Measurements from ENCODE around the gene PI4K2B. TPM values are rescaled to one million over a fixed set of nuclear protein-coding genes. Genes with fewer than 3 reads are reported as not detected.

Gene PI4K2B
- total and polyA plus RNA-seq, 2 donors from 2014 or later: 7.1 to 11.8 TPM

DNA sequence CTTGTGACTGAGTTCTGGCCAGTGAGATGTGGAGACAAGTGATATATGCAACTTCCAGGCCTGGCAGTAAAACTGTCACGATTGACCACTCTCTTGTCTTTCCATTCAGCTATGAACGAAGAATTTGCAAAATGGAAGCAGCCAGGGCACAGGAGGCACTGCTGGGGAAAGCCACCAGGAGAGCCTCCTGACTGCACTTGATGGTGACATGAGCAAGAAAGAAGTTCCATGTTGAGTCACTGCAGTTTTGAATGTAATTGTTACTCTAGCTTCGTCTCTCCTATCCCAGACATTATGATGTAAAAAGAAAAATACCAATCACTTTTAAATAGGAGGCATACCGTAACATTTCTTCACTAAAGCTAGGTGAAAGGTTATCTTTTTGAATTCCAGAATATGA lies 46.4 kb downstream of the PI4K2B start:
- no peak overlapping the region for H3K9ac ChIP-seq (ENCODE audit: low read length in 3 of 3)
- no peak overlapping the region for H3K4me3 ChIP-seq (ENCODE audit: low read length in 3 of 3)
- FAIRE-seq (no peak), DNase-seq (no peak)
- TF ChIP-seq, protein P1, sequence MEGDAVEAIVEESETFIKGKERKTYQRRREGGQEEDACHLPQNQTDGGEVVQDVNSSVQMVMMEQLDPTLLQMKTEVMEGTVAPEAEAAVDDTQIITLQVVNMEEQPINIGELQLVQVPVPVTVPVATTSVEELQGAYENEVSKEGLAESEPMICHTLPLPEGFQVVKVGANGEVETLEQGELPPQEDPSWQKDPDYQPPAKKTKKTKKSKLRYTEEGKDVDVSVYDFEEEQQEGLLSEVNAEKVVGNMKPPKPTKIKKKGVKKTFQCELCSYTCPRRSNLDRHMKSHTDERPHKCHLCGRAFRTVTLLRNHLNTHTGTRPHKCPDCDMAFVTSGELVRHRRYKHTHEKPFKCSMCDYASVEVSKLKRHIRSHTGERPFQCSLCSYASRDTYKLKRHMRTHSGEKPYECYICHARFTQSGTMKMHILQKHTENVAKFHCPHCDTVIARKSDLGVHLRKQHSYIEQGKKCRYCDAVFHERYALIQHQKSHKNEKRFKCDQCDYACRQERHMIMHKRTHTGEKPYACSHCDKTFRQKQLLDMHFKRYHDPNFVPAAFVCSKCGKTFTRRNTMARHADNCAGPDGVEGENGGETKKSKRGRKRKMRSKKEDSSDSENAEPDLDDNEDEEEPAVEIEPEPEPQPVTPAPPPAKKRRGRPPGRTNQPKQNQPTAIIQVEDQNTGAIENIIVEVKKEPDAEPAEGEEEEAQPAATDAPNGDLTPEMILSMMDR (IDR thresholded peaks at IDR 0.05; ENCODE audit: borderline replicate concordance, extremely low read depth, insufficient read depth): no peak
- intact Hi-C loops (cut with DNase I): no loop called here
- peaks cover 0 to 3% (median 0%) of the 10 kb centered on the region in 3 donors for H3K36me3 ChIP-seq (ENCODE audit: control insufficient read depth in 2 of 3, insufficient read depth in 3 of 3, low read length in 3 of 3)
- no peaks in the 10 kb centered on the region for H3K4me1 ChIP-seq (ENCODE audit: control insufficient read depth in 2 of 3, insufficient read depth in 2 of 3, low read depth in 1 of 3, low read length in 3 of 3)
- H3K27ac ChIP-seq (ENCODE audit: low read depth in 2 of 2, low read length in 2 of 2): no peak overlapping the region
- no peaks in the 10 kb centered on the region for H3K9me3 ChIP-seq (ENCODE audit: control insufficient read depth in 2 of 3, insufficient read depth in 1 of 3, low read length in 3 of 3)
- H3K27me3 ChIP-seq (ENCODE audit: control insufficient read depth, insufficient read depth, low read length): no peaks in the 10 kb centered on the region

DNA sequence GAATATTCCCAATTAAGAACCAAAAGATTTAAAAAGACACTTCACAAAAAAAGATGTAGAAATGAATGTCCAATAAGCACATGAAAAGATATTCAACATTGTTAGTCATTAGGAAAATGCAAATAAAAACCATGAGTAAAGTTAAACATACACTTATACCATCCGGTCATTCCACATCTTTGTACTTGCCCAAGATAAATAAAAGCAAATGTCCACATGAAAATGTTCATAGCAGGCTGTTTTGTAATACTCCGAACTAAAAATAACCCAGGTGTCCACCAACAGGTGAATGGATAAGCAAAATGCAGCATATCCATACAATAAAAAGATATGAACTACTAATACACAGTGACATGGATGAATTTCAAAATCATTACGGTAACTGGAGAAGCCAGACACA lies 50.1 kb downstream of the PI4K2B start:
- Histone ChIP-seq H3K27me3 (ENCODE audit: control insufficient read depth, insufficient read depth, low read length) (no peaks in the 10 kb centered on the region), H3K4me1 (ENCODE audit: control insufficient read depth in 2 of 3, insufficient read depth in 2 of 3, low read depth in 1 of 3, low read length in 3 of 3) (no peaks in the 10 kb centered on the region), H3K9ac (ENCODE audit: low read length in 3 of 3) (no peak overlapping the region), H3K27ac (ENCODE audit: low read depth in 2 of 2, low read length in 2 of 2) (no peak overlapping the region), H3K4me3 (ENCODE audit: low read length in 3 of 3) (no peak overlapping the region), H3K9me3 (ENCODE audit: control insufficient read depth in 2 of 3, insufficient read depth in 1 of 3, low read length in 3 of 3) (no peaks in the 10 kb centered on the region), H3K36me3 (ENCODE audit: control insufficient read depth in 2 of 3, insufficient read depth in 3 of 3, low read length in 3 of 3) (peaks cover 0 to 3% (median 0%) of the 10 kb centered on the region in 3 donors)
- DNase-seq (no peak), FAIRE-seq (no peak)
- intact Hi-C loops (cut with DNase I): no loop called here
- TF ChIP-seq, protein P1 (IDR thresholded peaks at IDR 0.05; ENCODE audit: borderline replicate concordance, extremely low read depth, insufficient read depth): no peak

DNA sequence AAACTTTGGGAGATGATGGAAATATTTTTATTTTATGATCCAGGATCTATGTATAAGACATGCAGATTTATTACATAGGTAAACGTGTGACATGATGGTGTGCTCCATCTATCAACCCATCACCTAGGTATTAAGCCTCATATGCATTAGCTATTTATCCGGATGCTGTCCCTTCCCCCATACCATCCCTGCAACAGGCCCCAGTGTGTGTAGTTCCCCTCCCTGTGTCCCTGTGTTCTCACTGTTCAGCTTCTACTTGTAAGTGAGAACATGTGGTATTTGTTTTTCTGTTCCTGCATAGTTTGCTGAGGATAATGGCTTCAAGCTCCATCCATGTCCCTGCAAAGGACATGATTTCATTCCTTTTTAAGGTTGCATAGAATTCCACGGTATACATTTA lies 50.6 kb downstream of the PI4K2B start:
- Histone ChIP-seq H3K4me3 (ENCODE audit: low read length in 3 of 3) (no peak overlapping the region), H3K9me3 (ENCODE audit: control insufficient read depth in 2 of 3, insufficient read depth in 1 of 3, low read length in 3 of 3) (no peaks in the 10 kb centered on the region), H3K9ac (ENCODE audit: low read length in 3 of 3) (no peak overlapping the region), H3K27me3 (ENCODE audit: control insufficient read depth, insufficient read depth, low read length) (no peaks in the 10 kb centered on the region), H3K36me3 (ENCODE audit: control insufficient read depth in 2 of 3, insufficient read depth in 3 of 3, low read length in 3 of 3) (peaks cover 0 to 3% (median 0%) of the 10 kb centered on the region in 3 donors), H3K4me1 (ENCODE audit: control insufficient read depth in 2 of 3, insufficient read depth in 2 of 3, low read depth in 1 of 3, low read length in 3 of 3) (no peaks in the 10 kb centered on the region), H3K27ac (ENCODE audit: low read depth in 2 of 2, low read length in 2 of 2) (no peak overlapping the region)
- TF ChIP-seq, protein P1 (IDR thresholded peaks at IDR 0.05; ENCODE audit: borderline replicate concordance, extremely low read depth, insufficient read depth): no peak
- FAIRE-seq (no peak), DNase-seq (no peak)
- intact Hi-C loops (cut with DNase I): no loop called here

DNA sequence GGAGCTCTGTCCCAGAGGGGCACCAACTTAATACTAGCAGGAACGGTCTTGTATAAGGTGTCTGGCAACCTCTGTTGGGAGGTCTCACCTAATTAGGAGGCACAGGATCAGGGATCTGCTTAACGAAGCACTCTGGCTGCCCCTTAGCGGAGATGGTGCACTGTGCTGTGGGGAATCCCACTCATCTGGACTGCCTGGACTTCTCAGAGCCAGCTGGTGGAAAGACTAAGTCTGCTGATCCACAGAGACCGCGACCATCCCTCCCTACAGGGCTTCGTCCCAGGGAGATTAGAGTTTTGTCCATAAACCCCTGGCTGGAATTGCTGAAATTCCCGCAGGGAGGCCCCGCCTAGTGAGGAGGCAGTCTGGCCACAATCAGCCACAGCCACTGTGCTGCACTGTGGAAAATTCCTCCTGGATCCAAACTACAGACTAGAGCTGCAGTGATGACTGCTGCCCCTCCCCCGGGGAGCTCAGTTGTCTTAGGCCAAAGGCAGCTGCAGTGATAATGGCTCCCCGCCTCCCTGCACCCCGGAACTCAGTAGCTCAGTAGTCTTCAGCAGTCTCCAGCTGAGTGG lies 56.7 kb downstream of the PI4K2B start:
- no peaks in the 10 kb centered on the region for H3K9me3 ChIP-seq (ENCODE audit: control insufficient read depth in 2 of 3, insufficient read depth in 1 of 3, low read length in 3 of 3)
- no peaks in the 10 kb centered on the region for H3K4me1 ChIP-seq (ENCODE audit: control insufficient read depth in 2 of 3, insufficient read depth in 2 of 3, low read depth in 1 of 3, low read length in 3 of 3)
- H3K27me3 ChIP-seq (ENCODE audit: control insufficient read depth, insufficient read depth, low read length): no peaks in the 10 kb centered on the region
- H3K4me3 ChIP-seq (ENCODE audit: low read length in 3 of 3): no peak overlapping the region
- H3K9ac ChIP-seq (ENCODE audit: low read length in 3 of 3): no peak overlapping the region
- FAIRE-seq (no peak), DNase-seq (no peak)
- no peak overlapping the region for H3K27ac ChIP-seq (ENCODE audit: low read depth in 2 of 2, low read length in 2 of 2)
- no peaks in the 10 kb centered on the region for H3K36me3 ChIP-seq (ENCODE audit: control insufficient read depth in 2 of 3, insufficient read depth in 3 of 3, low read length in 3 of 3)
- intact Hi-C loops (cut with DNase I): no loop called here
- TF ChIP-seq, protein P1 (IDR thresholded peaks at IDR 0.05; ENCODE audit: borderline replicate concordance, extremely low read depth, insufficient read depth): no peak

Data from kidney (tissue), 14 donors.